ENCODE results near the gene WDR7. TPM values are rescaled to one million over a fixed set of nuclear protein-coding genes. Genes with fewer than 3 reads are reported as not detected.

The WDR7 gene
- total and polyA plus RNA-seq, 9 of the 15 experiments (the other 6 are each of a cell fraction or from before 2014, with no cell fraction given): 1.4 to 9.4 (median 5.3) TPM

- no peak for TF ChIP-seq TRIM25 (IDR thresholded peaks at IDR 0.05; ENCODE audit: borderline replicate concordance)
- peak; percentile 63 for TF ChIP-seq EP400 (IDR thresholded peaks at IDR 0.05)
- no peak for TF ChIP-seq CBX2 (IDR thresholded peaks at IDR 0.05; ENCODE audit: insufficient read depth, low read length, poor library complexity, severe bottlenecking)
- no peak for TF ChIP-seq BMI1 (IDR thresholded peaks at IDR 0.05; ENCODE audit: low read length)
- TF ChIP-seq CREB5 (CRISPR knock-in tag; IDR thresholded peaks at IDR 0.05): no peak
- TF ChIP-seq PHB (CRISPR knock-in tag; IDR thresholded peaks at IDR 0.05): no peak
- TF ChIP-seq ATF3 (IDR thresholded peaks at IDR 0.05): 0 out of 2 replicates have a peak, but pooled peaks have one; percentile 21
- no peak for TF ChIP-seq ATF3 (CRISPR knock-in tag; conservative IDR thresholded peaks at IDR 0.05)
- no peak; the same call in 1 of the 2 replicates for TF ChIP-seq CREB1 (IDR thresholded peaks at IDR 0.05)
- peak; percentile 59 for TF ChIP-seq CREB1 (CRISPR knock-in tag; IDR thresholded peaks at IDR 0.05)
- TF ChIP-seq RBM25 (IDR thresholded peaks at IDR 0.05; ENCODE audit: low read depth, low read length, severe bottlenecking): no peak
- no peak for TF ChIP-seq ADNP (tag; IDR thresholded peaks at IDR 0.05)
- TF ChIP-seq TOE1 (IDR thresholded peaks at IDR 0.05; ENCODE audit: borderline replicate concordance): peak; percentile 50; the same call in 1 of the 2 replicates
- no peak for TF ChIP-seq TOE1 (CRISPR knock-in tag; IDR thresholded peaks at IDR 0.05; ENCODE audit: borderline replicate concordance, low read depth)
- TF ChIP-seq RREB1 (CRISPR knock-in tag; IDR thresholded peaks at IDR 0.05): 0 out of 2 replicates have a peak, but pooled peaks have one; percentile 48
- 0 out of 4 replicates have a peak, but pooled peaks of 1 of the 2 experiments have one; percentile 10 for TF ChIP-seq TRIM24 (IDR thresholded peaks at IDR 0.05)
Observed at GRCh38 chr18:56650944-56651770, at the start of gene WDR7 (continued).

All from K562 (cell line).